Calu3 (cell line): Measurements from ENCODE around the gene TBX18. TPM values are rescaled to one million over a fixed set of nuclear protein-coding genes. Genes with fewer than 3 reads are reported as not detected.

Experiments
- BruUV-seq: library from RNA; stranded (reverse); fragments of 400-500 nt; replicated peaks from 2 replicates; lab custom pipeline; 2021; lab: Mats Ljungman, UMichigan
- CTCF ChIA-PET: fragments of 300-600 bp; sonication (Branson Sonifier 250); formaldehyde crosslinking; loops from one replicate; lab custom pipeline; 2022; ENCODE audit warnings: antibody characterized with exemption; lab: Charles Lee
- DNase-seq: peaks from one replicate; pipeline ENCODE4 v3.0.0; 2022
- H3K27ac Mint-ChIP-seq: one replicate; pipeline ENCODE4 v1.8.0; 2022; ENCODE audit warnings: mixed read lengths; ENCODE audit not compliant: unreplicated experiment
- H3K27me3 Mint-ChIP-seq: one replicate; pipeline ENCODE4 v1.8.0; 2022; ENCODE audit warnings: mixed read lengths; ENCODE audit not compliant: unreplicated experiment
- H3K36me3 Mint-ChIP-seq: one replicate; pipeline ENCODE4 v1.8.0; 2022; ENCODE audit warnings: mild to moderate bottlenecking, moderate library complexity, mixed read lengths; ENCODE audit not compliant: insufficient read depth, unreplicated experiment
- H3K4me1 Mint-ChIP-seq: one replicate; pipeline ENCODE4 v1.8.0; 2022; ENCODE audit warnings: mild to moderate bottlenecking, low read depth, mixed read lengths; ENCODE audit not compliant: unreplicated experiment
- H3K4me3 Mint-ChIP-seq: one replicate; pipeline ENCODE4 v1.8.0; 2022; ENCODE audit warnings: mild to moderate bottlenecking, low read depth, moderate library complexity, mixed read lengths; ENCODE audit not compliant: unreplicated experiment
- H3K9me3 Mint-ChIP-seq: one replicate; pipeline ENCODE4 v1.8.0; 2022; ENCODE audit warnings: low read depth, mixed read lengths; ENCODE audit not compliant: unreplicated experiment
- CTCF ChIP-seq: fragments of 200-600 bp; IDR thresholded peaks from one replicate; pipeline ENCODE4 v1.8.0; 2022; ENCODE audit warnings: antibody characterized with exemption; ENCODE audit not compliant: unreplicated experiment
- intact Hi-C: fragments of 100-400 bp; cut with micrococcal nuclease; formaldehyde crosslinking; loops from one replicate; pipeline ENCODE4 v1.10.0; 2022; ENCODE audit not compliant: unreplicated experiment
- total RNA-seq: library from RNA; stranded (reverse); gene quantifications from 2 replicates; pipeline ENCODE4 v1.2.3, GENCODE V29; 2022

Gene TBX18
- total RNA-seq, 1 experiment from 2014 or later, result 48.5 TPM

GRCh38 chr6:84653027-84653551 lies 111.3 kb downstream of the TBX18 start:
- Mint-ChIP-seq H3K9me3 (peaks cover 3% of the 10 kb centered on the region), H3K4me3 (no peak overlapping the region), H3K36me3 (no peaks in the 10 kb centered on the region), H3K27ac (no peak overlapping the region), H3K4me1 (peaks cover 31% of the 10 kb centered on the region), H3K27me3 (no peaks in the 10 kb centered on the region)
- no TSS peak for BruUV-seq
- intact Hi-C loops, result no loop called here
- no peak for DNase-seq
- CTCF ChIA-PET, result no interaction called here
- no peak for TF ChIP-seq CTCF

GRCh38 chr6:84652356-84653026 lies 111.9 kb downstream of the TBX18 start:
- Mint-ChIP-seq H3K9me3 (peaks cover 3% of the 10 kb centered on the region), H3K27ac (peak overlapping the region; percentile 8), H3K4me3 (no peak overlapping the region), H3K4me1 (peaks cover 31% of the 10 kb centered on the region), H3K36me3 (no peaks in the 10 kb centered on the region), H3K27me3 (no peaks in the 10 kb centered on the region)
- CTCF ChIA-PET, result no interaction called here
- TF ChIP-seq CTCF, result no peak
- intact Hi-C loops, result no loop called here
- DNase-seq, result peak; percentile 20
- no TSS peak for BruUV-seq

GRCh38 chr6:84651583-84651982 lies 112.8 kb downstream of the TBX18 start:
- peaks cover 3% of the 10 kb centered on the region for H3K9me3 Mint-ChIP-seq
- intact Hi-C loops, result no loop called here

GRCh38 chr6:84648444-84648843 lies 116.0 kb downstream of the TBX18 start:
- no peak overlapping the region for H3K27ac Mint-ChIP-seq
- DNase-seq, result no peak
- peaks cover 15% of the 10 kb centered on the region for H3K36me3 Mint-ChIP-seq
- intact Hi-C loops, result loop anchor here (10.0 kb wide), 1 partner anchor 676 kb away; no protein-coding TSS in a partner anchor
- H3K4me1 Mint-ChIP-seq, result peaks cover 62% of the 10 kb centered on the region
- BruUV-seq, result no TSS peak
- CTCF ChIA-PET, result no interaction called here
- no peak overlapping the region for H3K4me3 Mint-ChIP-seq
- no peaks in the 10 kb centered on the region for H3K27me3 Mint-ChIP-seq
- peaks cover 3% of the 10 kb centered on the region for H3K9me3 Mint-ChIP-seq
- no peak for TF ChIP-seq CTCF

More at GRCh38 chr6:84651583-84651982, 112.8 kb downstream of the TBX18 start:
- DNase-seq, result no peak
- H3K4me1 Mint-ChIP-seq, result peaks cover 35% of the 10 kb centered on the region
- H3K4me3 Mint-ChIP-seq, result no peak overlapping the region
- no peaks in the 10 kb centered on the region for H3K36me3 Mint-ChIP-seq
- CTCF ChIA-PET, result no interaction called here
- peak overlapping the region; percentile 8 for H3K27ac Mint-ChIP-seq
- TF ChIP-seq CTCF, result no peak
- no peaks in the 10 kb centered on the region for H3K27me3 Mint-ChIP-seq
- BruUV-seq, result no TSS peak
